ENCODE measurements around the gene HSPH1. TPM values are rescaled to one million over a fixed set of nuclear protein-coding genes. Genes with fewer than 3 reads are reported as not detected.

The HSPH1 gene
- total and polyA plus RNA-seq, 2 of the 13 experiments (the other 11 are each of a cell fraction or from before 2014, with no cell fraction given): 13.0 to 62.9 TPM

DNA sequence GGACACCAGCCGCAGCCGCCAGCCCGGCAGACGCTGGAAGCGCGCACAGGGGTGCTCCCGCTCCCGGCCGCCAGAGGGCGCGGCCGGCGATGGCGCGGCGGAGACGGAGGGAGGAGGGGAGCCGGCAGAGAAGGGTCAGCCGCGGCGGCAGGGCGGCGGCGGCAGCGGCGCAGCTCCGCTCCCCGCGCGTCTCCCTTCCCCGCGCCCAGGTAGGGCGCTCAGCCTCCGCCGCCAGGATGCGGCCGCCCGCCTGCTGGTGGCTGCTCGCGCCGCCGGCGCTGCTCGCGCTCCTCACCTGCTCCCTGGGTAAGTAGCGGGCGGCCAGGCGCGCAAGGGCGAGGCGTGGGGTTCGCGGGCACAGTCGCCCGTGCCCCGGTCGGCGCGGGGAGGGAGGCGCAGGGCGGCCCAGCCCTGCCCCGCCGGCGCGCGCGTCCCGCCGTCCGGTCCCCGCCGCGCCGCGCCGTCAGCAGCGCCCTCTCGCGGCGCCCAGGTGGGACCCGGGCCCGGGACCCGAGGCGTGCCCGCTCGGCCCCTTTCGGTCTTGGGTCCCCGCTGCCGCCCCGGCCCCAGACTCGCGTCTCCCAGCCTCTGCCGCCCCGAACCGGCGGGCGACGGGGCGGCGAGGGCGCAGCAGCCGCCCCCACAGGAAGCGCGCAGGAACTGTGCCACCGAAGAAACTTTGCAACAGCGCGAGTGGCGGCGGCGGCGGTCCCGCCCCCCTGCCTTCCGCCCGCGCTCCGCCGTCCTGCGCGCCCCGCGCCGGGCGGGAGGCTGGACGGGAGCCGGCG, 38.3 kb upstream of the HSPH1 start, which contains the start of gene B3GLCT (continued):
- TF ChIP-seq PAWR (CRISPR knock-in tag; IDR thresholded peaks at IDR 0.05; ENCODE audit: borderline replicate concordance): no peak
- TF ChIP-seq, protein P1, sequence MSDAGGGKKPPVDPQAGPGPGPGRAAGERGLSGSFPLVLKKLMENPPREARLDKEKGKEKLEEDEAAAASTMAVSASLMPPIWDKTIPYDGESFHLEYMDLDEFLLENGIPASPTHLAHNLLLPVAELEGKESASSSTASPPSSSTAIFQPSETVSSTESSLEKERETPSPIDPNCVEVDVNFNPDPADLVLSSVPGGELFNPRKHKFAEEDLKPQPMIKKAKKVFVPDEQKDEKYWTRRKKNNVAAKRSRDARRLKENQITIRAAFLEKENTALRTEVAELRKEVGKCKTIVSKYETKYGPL (CRISPR knock-in tag; IDR thresholded peaks at IDR 0.05): no peak
- TF ChIP-seq MYC (CRISPR knock-in tag; IDR thresholded peaks at IDR 0.05; ENCODE audit: borderline replicate concordance): peak; percentile 27; the same call in 1 of the 2 replicates
- TF ChIP-seq TCF12 (IDR thresholded peaks at IDR 0.05): no peak
- TF ChIP-seq TCF12 (CRISPR knock-in tag; IDR thresholded peaks at IDR 0.05): no peak
- TF ChIP-seq HNRNPK (IDR thresholded peaks at IDR 0.05; ENCODE audit: low read depth, low read length, poor library complexity, severe bottlenecking): peak; percentile 83
- TF ChIP-seq, protein P2, sequence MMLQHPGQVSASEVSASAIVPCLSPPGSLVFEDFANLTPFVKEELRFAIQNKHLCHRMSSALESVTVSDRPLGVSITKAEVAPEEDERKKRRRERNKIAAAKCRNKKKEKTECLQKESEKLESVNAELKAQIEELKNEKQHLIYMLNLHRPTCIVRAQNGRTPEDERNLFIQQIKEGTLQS (CRISPR knock-in tag; IDR thresholded peaks at IDR 0.05): no peak
- TF ChIP-seq, protein P3, sequence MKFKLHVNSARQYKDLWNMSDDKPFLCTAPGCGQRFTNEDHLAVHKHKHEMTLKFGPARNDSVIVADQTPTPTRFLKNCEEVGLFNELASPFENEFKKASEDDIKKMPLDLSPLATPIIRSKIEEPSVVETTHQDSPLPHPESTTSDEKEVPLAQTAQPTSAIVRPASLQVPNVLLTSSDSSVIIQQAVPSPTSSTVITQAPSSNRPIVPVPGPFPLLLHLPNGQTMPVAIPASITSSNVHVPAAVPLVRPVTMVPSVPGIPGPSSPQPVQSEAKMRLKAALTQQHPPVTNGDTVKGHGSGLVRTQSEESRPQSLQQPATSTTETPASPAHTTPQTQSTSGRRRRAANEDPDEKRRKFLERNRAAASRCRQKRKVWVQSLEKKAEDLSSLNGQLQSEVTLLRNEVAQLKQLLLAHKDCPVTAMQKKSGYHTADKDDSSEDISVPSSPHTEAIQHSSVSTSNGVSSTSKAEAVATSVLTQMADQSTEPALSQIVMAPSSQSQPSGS (CRISPR knock-in tag; IDR thresholded peaks at IDR 0.05): no peak
- TF ChIP-seq ZSCAN29 (CRISPR knock-in tag; conservative IDR thresholded peaks at IDR 0.05): no peak
- TF ChIP-seq, protein P4, sequence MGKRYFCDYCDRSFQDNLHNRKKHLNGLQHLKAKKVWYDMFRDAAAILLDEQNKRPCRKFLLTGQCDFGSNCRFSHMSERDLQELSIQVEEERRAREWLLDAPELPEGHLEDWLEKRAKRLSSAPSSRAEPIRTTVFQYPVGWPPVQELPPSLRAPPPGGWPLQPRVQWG (CRISPR knock-in tag; IDR thresholded peaks at IDR 0.05; ENCODE audit: borderline replicate concordance, low read depth): no peak
- TF ChIP-seq KDM3A (CRISPR knock-in tag; IDR thresholded peaks at IDR 0.05; ENCODE audit: low read depth): no peak
- peak; percentile 33; the same call in 1 of the 2 replicates for TF ChIP-seq ZNF331 (CRISPR knock-in tag; IDR thresholded peaks at IDR 0.05)
- no peak for TF ChIP-seq HOXA9 (CRISPR knock-in tag; IDR thresholded peaks at IDR 0.05; ENCODE audit: borderline replicate concordance)
- TF ChIP-seq ZNF354B (CRISPR knock-in tag; IDR thresholded peaks at IDR 0.05): no peak
- TF ChIP-seq ZNF292 (CRISPR knock-in tag; IDR thresholded peaks at IDR 0.05; ENCODE audit: borderline replicate concordance, low read depth): no peak
- TF ChIP-seq, protein P5, sequence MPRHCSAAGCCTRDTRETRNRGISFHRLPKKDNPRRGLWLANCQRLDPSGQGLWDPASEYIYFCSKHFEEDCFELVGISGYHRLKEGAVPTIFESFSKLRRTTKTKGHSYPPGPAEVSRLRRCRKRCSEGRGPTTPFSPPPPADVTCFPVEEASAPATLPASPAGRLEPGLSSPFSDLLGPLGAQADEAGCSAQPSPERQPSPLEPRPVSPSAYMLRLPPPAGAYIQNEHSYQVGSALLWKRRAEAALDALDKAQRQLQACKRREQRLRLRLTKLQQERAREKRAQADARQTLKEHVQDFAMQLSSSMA (CRISPR knock-in tag; IDR thresholded peaks at IDR 0.05): no peak
- TF ChIP-seq, protein P6, sequence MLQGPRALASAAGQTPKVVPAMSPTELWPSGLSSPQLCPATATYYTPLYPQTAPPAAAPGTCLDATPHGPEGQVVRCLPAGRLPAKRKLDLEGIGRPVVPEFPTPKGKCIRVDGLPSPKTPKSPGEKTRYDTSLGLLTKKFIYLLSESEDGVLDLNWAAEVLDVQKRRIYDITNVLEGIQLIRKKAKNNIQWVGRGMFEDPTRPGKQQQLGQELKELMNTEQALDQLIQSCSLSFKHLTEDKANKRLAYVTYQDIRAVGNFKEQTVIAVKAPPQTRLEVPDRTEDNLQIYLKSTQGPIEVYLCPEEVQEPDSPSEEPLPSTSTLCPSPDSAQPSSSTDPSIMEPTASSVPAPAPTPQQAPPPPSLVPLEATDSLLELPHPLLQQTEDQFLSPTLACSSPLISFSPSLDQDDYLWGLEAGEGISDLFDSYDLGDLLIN (CRISPR knock-in tag; IDR thresholded peaks at IDR 0.05; ENCODE audit: borderline replicate concordance): no peak
- TF ChIP-seq, protein P7, sequence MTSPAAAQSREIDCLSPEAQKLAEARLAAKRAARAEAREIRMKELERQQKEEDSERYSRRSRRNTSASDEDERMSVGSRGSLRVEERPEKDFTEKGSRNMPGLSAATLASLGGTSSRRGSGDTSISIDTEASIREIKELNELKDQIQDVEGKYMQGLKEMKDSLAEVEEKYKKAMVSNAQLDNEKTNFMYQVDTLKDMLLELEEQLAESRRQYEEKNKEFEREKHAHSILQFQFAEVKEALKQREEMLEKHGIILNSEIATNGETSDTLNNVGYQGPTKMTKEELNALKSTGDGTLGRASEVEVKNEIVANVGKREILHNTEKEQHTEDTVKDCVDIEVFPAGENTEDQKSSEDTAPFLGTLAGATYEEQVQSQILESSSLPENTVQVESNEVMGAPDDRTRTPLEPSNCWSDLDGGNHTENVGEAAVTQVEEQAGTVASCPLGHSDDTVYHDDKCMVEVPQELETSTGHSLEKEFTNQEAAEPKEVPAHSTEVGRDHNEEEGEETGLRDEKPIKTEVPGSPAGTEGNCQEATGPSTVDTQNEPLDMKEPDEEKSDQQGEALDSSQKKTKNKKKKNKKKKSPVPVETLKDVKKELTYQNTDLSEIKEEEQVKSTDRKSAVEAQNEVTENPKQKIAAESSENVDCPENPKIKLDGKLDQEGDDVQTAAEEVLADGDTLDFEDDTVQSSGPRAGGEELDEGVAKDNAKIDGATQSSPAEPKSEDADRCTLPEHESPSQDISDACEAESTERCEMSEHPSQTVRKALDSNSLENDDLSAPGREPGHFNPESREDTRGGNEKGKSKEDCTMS (CRISPR knock-in tag; conservative IDR thresholded peaks at IDR 0.05): no peak
- no peak for TF ChIP-seq EHMT2 (IDR thresholded peaks at IDR 0.05; ENCODE audit: borderline replicate concordance, low read depth, low read length)
- TF ChIP-seq, protein P8, sequence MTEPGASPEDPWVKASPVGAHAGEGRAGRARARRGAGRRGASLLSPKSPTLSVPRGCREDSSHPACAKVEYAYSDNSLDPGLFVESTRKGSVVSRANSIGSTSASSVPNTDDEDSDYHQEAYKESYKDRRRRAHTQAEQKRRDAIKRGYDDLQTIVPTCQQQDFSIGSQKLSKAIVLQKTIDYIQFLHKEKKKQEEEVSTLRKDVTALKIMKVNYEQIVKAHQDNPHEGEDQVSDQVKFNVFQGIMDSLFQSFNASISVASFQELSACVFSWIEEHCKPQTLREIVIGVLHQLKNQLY (CRISPR knock-in tag; IDR thresholded peaks at IDR 0.05): no peak
- no peak for TF ChIP-seq NCOR1 (IDR thresholded peaks at IDR 0.05; ENCODE audit: borderline replicate concordance, low read length)

All from HepG2 (cell line).